NK-92 (cell line): ENCODE results near the gene FBXW11.

Source experiments
- DNase-seq: peaks from one replicate; lab custom pipeline; 2025; ENCODE audit not compliant: unreplicated experiment; lab: John Stamatoyannopoulos, UW

FBXW11 gene

DNA sequence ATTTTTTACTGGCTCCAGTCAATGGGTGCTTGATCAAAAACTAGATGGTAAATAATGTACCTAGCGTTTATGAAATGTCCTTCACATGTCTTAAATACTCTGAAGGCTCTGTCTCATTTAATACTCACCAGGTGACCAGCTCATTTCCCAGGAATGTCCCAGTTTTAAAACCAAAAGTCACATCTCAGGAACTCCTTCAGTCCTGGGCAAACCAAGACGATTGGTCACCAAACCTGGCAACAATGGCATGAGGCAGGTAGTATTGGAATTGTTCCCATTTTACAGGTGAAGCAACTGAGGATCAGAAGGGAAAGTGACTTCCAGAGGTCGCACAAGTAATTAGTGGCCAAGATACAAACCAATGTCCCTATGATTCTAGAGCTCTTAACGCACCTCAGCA, 193.2 kb downstream of the FBXW11 start:
- DNase-seq = no peak
